GM18499 (cell line): ENCODE data around the gene ZNF93.
"Not testable (repeated sequence)": the region's sequence is repeated elsewhere in the genome, so short reads cannot be mapped to it uniquely, and the experiment has no call there.

Experiments
- ATAC-seq: cut with Tn5 transposase; IDR thresholded peaks from one replicate; pipeline ENCODE4 v1.9.1; 2021; ENCODE audit warnings: moderate number of reproducible peaks; ENCODE audit not compliant: insufficient read depth, unreplicated experiment

Gene ZNF93

DNA sequence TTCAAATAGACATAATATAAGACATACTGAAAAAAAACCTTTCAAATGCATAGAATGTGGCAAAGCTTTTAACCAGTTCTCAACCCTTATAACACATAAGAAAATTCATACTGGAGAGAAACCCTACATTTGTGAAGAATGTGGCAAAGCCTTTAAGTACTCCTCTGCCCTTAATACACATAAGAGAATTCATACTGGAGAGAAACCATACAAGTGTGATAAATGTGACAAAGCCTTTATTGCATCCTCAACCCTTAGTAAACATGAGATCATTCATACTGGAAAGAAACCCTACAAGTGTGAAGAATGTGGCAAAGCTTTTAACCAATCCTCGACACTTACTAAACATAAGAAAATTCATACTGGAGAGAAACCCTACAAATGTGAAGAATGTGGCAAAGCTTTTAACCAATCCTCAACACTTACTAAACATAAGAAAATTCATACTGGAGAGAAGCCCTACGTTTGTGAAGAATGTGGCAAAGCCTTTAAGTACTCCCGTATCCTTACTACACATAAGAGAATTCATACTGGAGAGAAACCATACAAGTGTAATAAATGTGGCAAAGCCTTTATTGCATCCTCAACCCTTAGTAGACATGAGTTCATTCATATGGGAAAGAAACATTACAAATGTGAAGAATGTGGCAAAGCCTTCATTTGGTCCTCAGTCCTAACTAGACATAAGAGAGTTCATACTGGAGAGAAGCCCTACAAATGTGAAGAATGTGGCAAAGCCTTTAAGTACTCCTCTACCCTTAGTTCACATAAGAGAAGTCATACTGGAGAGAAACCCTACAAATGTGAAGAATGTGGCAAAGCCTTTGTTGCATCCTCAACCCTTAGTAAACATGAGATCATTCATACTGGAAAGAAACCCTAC is 32.9 kb downstream of the ZNF93 start:
- ATAC-seq = not testable (repeated sequence)

DNA sequence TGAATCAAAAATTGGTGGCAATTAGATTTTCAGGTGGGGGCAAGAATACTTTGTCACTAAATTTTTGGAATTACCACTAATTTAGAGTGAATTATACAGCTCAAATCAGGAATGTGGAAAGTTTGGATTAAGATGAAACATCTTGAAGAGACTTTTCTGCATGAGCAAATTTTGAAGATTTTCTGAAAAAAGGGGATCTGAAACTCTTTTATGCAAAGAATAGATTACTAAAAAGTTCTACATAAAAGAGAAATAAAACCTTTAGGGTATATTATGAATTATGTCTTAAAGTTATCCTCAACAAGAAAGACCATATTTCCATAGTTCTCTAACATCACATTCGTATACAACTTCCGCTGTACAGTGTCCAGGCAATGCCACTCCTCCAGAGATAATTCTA is 36.7 kb downstream of the ZNF93 start:
- ATAC-seq = no peak

DNA sequence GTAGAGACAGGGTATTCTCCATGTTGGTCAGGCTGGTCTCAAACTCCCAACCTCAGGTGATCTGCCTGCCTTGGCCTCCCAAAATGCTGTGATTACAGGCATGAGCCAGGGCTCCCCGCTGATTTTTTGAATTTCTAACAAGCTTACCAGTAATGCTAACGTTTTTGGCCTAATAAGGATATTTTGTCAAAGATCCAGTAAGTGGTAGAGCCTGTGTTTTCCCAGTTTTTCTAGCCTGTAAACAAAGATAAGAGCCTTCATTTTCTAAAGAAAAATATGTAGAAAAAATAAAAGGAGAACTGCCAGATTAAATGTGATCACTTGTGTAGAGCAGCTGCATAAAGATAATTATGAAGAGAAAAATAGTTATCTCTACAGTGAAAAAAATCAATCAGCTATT is 37.7 kb downstream of the ZNF93 start:
- no peak for ATAC-seq

DNA sequence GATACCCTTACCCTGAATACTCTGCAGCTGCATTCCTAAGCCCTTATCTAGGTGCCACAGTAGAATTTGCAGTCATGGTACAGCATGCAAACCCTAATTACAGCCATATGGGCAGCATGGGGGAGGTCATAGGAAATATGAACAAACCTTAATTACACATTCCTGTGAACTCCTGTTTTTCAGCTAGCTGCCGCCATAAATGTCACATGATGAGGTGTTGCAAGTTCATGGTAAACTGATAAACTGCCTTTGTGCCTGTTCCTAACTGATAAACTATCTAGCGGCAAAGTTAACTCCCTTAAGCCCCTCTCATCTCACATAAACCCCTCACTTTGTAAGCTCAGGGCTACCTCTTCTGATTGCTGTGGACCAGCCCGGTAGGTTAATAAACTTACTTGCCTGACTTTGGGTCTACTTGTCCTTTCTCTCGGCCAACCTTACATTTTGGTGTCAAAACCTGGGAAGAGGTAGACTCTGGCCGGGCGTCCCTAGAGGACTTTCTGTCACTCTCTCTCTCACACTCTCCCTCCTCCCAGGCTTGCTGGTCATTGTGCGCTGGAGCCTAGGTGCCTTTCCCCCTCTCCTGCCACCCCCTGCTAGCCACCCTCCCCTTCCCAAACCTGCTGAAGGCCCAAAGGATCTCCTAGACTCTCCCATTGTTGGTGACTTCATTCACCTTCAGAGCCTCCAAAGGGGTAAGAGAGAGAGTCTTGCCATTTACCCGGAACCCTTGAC is 43.3 kb downstream of the ZNF93 start:
- ATAC-seq = no peak

DNA sequence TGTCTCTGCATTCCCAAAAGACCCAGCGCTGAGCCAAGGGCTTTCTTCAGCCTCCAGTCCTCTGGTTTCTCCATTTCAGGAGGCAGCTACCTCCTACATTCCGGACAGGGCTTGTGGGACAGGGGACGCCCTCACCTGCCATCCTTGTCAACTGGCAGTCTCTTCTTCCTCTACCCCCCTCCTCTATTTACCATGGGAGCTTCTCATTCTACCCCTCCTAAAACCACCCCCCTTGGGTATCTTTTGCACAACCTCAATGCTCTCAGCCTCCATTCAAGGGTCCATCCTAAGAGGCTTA is 43.8 kb downstream of the ZNF93 start:
- ATAC-seq = no peak

DNA sequence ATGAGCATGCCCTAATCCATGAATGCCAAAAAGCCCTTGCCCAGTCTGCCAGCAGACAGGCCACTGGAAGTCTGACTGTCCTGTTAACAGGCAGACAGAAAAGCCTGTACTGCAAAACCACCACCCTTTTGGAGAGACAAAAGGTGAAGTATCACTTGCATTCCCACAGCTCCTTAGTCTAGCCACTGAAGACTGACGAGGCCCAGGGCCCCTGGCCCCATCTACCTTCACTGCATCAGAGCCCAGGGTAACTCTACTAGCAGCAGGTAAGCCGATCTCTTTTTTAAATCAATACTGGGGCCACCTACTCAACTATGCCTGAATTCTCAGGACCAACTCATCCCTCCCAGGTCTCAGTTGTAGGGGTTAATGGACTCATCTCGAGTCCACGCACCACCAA is 45.5 kb downstream of the ZNF93 start:
- ATAC-seq = no peak

DNA sequence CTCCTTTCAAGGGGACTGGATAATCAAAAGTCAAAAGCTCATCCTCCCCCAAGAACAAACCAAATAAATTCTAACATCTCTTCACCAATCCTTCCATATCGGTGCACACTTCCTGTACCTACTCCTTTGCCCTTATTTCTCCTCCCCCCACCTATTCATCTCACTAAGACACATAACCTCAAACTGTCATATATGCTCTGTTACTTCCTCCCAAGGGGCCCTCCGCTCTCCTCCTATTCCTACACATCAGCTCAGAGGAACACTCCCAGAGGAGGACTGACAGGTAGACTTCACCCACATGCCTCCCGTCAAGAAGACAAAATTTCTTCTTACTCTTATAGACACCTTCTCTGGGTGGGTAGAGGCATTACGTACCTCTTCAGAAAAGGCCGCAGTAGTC is 48.1 kb downstream of the ZNF93 start:
- ATAC-seq = no peak

DNA sequence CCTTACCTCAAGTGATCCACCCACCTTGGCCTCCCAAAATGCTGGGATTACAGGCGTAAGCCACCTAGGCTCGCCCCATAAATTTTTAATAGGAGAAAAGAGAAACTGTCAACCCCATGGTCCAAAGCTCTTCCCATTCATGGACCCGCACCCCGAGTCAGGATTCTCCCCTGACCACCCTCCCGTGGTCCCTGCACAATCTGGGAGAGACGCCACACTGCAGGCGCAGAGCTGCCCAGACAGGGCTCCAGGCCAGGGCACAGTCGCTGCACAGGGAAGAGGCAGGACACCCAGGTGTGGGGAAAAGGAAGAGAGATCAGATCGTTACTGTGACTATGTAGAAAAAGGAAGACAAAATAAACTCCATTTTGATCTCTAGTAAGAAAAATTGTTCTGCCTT is 54.5 kb downstream of the ZNF93 start:
- no peak for ATAC-seq

DNA sequence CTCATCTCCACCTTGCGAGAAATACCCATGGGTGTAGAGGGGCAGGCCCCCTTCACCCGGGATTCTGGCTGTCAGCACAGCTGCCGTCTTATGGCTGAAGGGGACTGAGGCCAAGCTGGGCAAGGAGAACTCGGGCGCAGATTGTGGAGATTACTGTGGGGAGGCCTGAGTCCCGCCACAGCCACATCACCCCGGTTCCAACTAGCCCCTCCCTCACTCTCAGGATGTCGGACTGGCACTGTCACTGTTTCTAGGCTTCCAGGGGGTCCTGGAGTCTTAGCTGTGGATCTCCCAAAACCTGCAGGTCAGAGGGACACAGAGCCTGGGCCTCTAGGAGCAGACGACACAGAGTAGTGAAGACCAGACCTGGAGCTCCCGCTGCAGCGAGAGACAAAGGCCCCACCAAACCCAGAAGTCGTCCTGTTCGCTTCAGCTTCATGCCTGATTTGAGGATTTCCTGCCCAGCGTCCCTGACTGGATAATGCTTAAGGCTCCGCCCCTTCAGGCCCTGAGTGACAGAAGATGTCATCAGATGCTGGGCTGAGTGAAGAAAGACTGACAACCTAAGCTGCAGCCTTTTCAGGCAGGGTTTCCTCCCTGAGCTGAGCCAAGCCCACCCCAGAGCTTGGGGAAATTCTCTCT is 55.8 kb downstream of the ZNF93 start:
- ATAC-seq = no peak

DNA sequence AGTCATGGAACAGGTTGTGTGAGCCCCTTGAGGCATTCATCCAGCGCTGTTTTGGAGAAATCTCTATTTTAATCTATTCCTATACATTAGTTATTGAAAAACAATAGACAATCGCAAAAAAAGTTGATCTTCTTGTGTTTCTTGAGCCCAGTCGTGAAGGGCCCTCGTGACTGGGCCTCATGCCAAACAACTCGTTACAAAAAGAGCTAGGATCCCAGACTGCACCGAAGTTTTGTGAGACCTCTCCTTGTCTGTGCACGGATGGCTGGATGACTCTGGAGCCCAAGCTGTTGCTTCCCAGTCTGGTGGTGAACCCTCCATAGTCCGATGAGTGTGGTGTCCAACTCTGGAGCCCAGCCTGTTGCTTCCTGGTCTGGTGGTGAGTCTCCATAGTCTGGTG is 57.0 kb downstream of the ZNF93 start:
- not testable (repeated sequence) for ATAC-seq

DNA sequence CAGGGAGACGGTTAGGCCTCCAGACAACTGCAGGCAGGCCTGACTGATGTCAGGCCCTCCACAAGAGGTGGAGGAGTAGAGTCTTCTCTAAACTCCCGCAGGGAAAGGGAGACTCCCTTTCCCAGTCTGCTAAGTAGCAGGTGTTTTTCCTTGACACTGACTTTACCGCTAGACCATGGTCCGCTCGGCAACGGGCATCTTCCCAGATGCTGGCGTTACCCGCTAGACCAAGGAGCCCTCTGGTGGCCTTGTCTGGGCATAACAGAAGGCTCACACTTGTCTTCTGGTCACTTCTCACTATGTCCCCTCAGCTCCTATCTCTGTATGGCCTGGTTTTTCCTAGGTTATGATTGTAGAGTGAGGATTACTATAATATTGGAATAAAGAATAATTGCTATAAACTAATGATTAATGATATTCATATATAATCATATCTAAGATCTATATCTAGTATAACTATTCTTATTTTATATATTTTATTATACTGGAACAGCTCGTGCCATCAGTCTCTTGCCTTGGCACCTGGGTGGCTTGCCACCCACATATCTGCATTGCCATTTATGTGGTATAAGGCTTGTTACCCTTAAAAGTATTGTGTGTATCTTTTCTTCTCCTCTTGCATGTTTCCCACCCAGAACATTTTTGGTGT is 58.5 kb downstream of the ZNF93 start:
- ATAC-seq = not testable (repeated sequence)

DNA sequence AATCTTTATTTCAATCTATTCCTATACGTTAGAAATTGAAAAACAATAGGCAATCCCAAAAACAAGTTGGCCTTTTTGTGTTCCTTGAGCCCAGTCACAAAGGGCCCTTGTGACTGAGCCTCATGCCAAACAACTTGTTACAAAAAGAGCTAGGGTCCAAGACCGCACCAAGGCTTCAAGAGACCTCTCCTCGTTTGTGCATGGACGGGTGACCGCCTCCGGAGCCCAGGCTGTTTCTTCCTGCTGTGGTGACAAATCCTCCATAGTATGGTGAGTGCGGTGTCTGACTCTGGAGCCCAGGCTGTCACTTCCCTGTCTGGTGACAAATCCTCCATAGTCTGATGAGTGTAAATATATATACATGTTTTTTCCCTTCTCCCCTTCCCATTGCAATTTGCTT is 63.7 kb downstream of the ZNF93 start:
- no peak for ATAC-seq

DNA sequence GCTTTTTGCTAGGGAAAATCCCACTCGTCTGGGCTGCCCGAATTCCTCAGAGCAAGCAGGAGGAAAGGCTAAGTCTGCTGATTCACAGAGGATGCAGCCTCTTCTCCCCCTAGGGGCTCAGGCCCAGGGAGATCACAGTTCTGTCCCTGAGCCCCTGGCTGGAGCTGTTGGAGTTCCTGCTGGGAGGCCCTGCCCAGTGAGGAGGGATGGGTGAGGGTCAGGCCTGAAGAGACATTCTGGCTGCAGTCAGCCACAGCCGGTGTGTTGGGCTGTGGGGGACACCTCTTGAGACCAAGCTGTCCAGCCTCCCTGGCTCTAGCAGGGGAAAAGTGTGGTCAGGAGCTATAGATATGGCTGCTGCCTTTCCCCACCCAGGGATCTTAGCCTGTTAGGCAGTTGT is 65.4 kb downstream of the ZNF93 start:
- ATAC-seq = not testable (repeated sequence)

DNA sequence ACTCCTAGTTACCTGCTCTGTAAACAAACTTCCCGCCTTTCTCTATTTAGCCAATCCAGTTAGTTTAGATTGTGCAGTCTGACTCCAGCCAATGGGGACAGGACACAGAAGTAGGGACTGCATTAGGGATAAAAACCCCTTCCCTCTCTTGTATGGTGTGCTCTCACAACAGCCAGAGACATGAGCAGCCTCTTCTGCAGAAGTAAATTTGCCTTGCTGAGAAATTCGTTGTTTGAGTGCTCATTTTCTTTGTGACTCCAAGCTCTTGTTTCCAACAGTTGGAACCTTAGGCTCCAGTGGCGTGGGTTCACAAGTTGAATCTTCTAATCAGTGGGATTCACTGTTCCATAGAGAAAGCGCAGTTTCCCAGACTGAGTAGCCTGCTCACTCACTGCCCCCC is 66.1 kb downstream of the ZNF93 start:
- ATAC-seq = no peak
